Naive B cell (primary cell): ENCODE measurements around the gene NDFIP2. TPM values are rescaled to one million over a fixed set of nuclear protein-coding genes. Genes with fewer than 3 reads are reported as not detected.

Source experiments
- ATAC-seq, 2 donors: fragments of 150-1000 bp; cut with Tn5 transposase; 2 replicates each; pipeline ENCODE4 v1.10.0; 2021; ENCODE audit warnings: low read depth in 2 of 2, mild to moderate bottlenecking in 2 of 2, moderate library complexity in 2 of 2
- DNase-seq: peaks from one replicate; pipeline ENCODE4 v3.0.0; 2022
- H3K27ac Mint-ChIP-seq, 6 donors: one replicate each; pipeline ENCODE4 v1.8.0; 2020 to 2022; ENCODE audit warnings: mild to moderate bottlenecking in 6 of 6, mixed read lengths in 6 of 6, moderate library complexity in 5 of 6, inconsistent platforms in 2 of 6
- H3K27me3 Mint-ChIP-seq, 3 donors: one replicate each; pipeline ENCODE4 v1.8.0; 2021 to 2022; ENCODE audit warnings: mixed read lengths in 3 of 3, mild to moderate bottlenecking in 1 of 3
- H3K36me3 Mint-ChIP-seq, 2 donors: one replicate each; pipeline ENCODE4 v1.8.0; 2020 to 2022; ENCODE audit warnings: mixed read lengths in 2 of 2, inconsistent platforms in 1 of 2, mild to moderate bottlenecking in 1 of 2
- H3K4me1 Mint-ChIP-seq, 3 donors: one replicate each; pipeline ENCODE4 v1.8.0; 2020 to 2022; ENCODE audit warnings: mixed read lengths in 3 of 3, inconsistent platforms in 1 of 3, mild to moderate bottlenecking in 1 of 3, moderate library complexity in 1 of 3
- H3K4me3 Mint-ChIP-seq, 8 donors: one replicate each; pipeline ENCODE4 v1.8.0; 2020 to 2022; ENCODE audit warnings: mild to moderate bottlenecking in 8 of 8, mixed read lengths in 8 of 8, moderate library complexity in 8 of 8, inconsistent platforms in 2 of 8
- H3K9me3 Mint-ChIP-seq, 7 donors: one replicate each; pipeline ENCODE4 v1.8.0; 2020 to 2022; ENCODE audit warnings: mixed read lengths in 7 of 7, mild to moderate bottlenecking in 5 of 7, inconsistent platforms in 2 of 7, moderate library complexity in 1 of 7
- polyA plus RNA-seq, 6 donors: library from polyadenylated mRNA; unstranded; fragments of 300-500 nt; fragmentation: Illumina TruSeq; gene quantifications; one replicate each; pipeline ENCODE4 v1.2.3, GENCODE V29; 2021; ENCODE audit warnings: low read depth in 6 of 6

The NDFIP2 gene
- polyA plus RNA-seq, 6 donors from 2014 or later: 0.14 TPM; not detected in 5

DNA sequence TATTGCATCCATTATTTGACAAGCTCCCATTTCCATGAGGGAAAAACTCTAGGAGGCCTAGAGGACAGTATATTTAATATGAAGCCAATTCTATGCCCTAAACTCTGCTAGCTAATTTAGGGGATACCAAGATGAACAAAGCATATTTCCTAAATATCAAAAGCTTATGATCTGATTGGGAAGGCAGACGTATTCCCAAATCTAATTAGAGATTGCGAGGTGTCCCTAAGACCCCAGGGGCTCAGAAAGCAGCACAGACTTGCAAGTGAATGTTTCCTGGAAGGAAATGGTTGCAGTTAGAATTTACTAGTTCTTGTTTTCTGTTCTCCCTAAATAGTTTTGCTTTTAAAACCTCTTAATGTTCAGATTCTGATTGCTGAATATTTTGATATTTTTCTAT, 30.7 kb downstream of the NDFIP2 start:
- no peaks in the 10 kb centered on the region for H3K9me3 Mint-ChIP-seq
- no peak for ATAC-seq
- H3K27ac Mint-ChIP-seq: no peak overlapping the region
- no peaks in the 10 kb centered on the region for H3K27me3 Mint-ChIP-seq
- no peak for DNase-seq
- H3K4me3 Mint-ChIP-seq: no peak overlapping the region
- no peaks in the 10 kb centered on the region for H3K36me3 Mint-ChIP-seq
- H3K4me1 Mint-ChIP-seq: no peaks in the 10 kb centered on the region

DNA sequence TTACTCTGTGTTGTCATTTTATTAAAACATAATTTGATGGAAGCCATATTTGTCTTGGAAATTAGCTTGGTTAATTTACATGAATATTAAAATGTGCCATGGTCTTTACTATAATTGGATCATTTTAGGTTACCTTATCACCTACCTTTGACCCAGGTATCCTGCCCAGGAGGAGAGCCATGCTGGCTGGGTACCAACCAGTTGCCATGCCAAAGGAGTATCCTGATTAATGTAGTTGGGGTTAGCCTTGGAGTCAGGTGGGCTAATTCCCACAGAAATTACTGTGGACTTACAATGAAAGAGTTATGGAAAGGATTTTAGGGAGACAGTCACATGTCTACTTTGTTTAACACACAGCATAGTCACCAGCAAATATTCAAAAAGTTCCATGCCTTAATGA, 32.0 kb downstream of the NDFIP2 start:
- no peak overlapping the region for H3K27ac Mint-ChIP-seq
- no peaks in the 10 kb centered on the region for H3K36me3 Mint-ChIP-seq
- H3K4me1 Mint-ChIP-seq: no peaks in the 10 kb centered on the region
- DNase-seq (no peak), ATAC-seq (no peak)
- no peak overlapping the region for H3K4me3 Mint-ChIP-seq
- no peaks in the 10 kb centered on the region for H3K9me3 Mint-ChIP-seq
- no peaks in the 10 kb centered on the region for H3K27me3 Mint-ChIP-seq

- H3K4me3 Mint-ChIP-seq: no peak overlapping the region
- H3K27me3 Mint-ChIP-seq: no peaks in the 10 kb centered on the region
- no peaks in the 10 kb centered on the region for H3K4me1 Mint-ChIP-seq
- no peaks in the 10 kb centered on the region for H3K36me3 Mint-ChIP-seq
- no peak overlapping the region for H3K27ac Mint-ChIP-seq
- no peaks in the 10 kb centered on the region for H3K9me3 Mint-ChIP-seq
- DNase-seq (no peak), ATAC-seq (no peak)
These were observed 35.6 kb downstream of the NDFIP2 start for GRCh38 chr13:79516595-79516994.

GRCh38 chr13:79519255-79519654, 38.3 kb downstream of the NDFIP2 start:
- no peak overlapping the region for H3K27ac Mint-ChIP-seq
- no peaks in the 10 kb centered on the region for H3K4me1 Mint-ChIP-seq
- no peak for ATAC-seq
- no peak overlapping the region for H3K4me3 Mint-ChIP-seq
- DNase-seq: no peak
- no peaks in the 10 kb centered on the region for H3K9me3 Mint-ChIP-seq
- no peaks in the 10 kb centered on the region for H3K36me3 Mint-ChIP-seq
- no peaks in the 10 kb centered on the region for H3K27me3 Mint-ChIP-seq

DNA sequence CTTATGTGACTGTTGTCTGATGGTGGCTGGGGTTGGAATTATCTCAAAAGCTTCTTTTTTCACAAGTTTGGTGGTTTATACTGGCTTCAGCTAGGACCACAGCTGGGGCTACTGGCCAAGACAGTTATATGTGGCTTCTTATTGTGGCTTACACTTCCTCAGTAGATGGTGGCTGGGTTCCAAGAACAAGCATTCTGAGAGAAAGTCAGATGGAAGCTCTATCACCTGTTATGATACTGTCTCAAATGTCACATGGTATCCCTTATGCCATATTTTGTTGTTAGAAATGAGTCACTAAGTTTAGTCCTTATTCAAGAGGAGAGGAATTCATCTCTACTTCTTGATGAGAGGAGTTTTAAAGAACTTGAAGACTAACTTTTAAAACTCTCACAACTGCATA, 41.6 kb downstream of the NDFIP2 start:
- DNase-seq (no peak), ATAC-seq (no peak)
- H3K27ac Mint-ChIP-seq: no peak overlapping the region
- no peaks in the 10 kb centered on the region for H3K36me3 Mint-ChIP-seq
- no peaks in the 10 kb centered on the region for H3K4me1 Mint-ChIP-seq
- H3K4me3 Mint-ChIP-seq: no peak overlapping the region
- H3K9me3 Mint-ChIP-seq: no peaks in the 10 kb centered on the region
- no peaks in the 10 kb centered on the region for H3K27me3 Mint-ChIP-seq

GRCh38 chr13:79525064-79525857, 44.3 kb downstream of the NDFIP2 start:
- Mint-ChIP-seq H3K27ac (no peak overlapping the region), H3K27me3 (no peaks in the 10 kb centered on the region), H3K4me1 (no peaks in the 10 kb centered on the region), H3K36me3 (no peaks in the 10 kb centered on the region), H3K9me3 (no peaks in the 10 kb centered on the region), H3K4me3 (no peak overlapping the region)
- DNase-seq: no peak
- no peak for ATAC-seq

GRCh38 chr13:79527698-79528097, 46.7 kb downstream of the NDFIP2 start:
- ATAC-seq (no peak), DNase-seq (no peak)
- no peaks in the 10 kb centered on the region for H3K36me3 Mint-ChIP-seq

DNA sequence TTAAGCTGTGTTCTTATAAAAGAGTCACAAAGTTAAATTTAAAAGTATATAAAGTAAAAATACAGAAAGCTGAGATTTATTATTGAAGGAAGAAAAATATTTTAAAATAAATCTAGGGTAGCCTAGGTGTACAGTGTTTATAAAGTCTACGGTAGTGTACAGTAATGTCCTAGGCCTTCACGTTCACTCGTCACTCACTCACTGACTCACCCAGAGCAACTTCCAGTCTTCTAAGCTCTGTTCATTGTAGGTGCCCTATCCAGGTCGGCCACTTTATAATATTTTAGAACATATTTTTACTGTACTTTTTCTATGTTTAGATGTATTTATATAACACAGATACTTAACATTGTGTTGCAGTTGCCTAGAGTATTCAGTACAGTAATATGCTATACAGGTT, 47.4 kb downstream of the NDFIP2 start:
- no peak for ATAC-seq
- no peaks in the 10 kb centered on the region for H3K27me3 Mint-ChIP-seq
- H3K36me3 Mint-ChIP-seq: no peaks in the 10 kb centered on the region
- H3K9me3 Mint-ChIP-seq: no peaks in the 10 kb centered on the region
- DNase-seq: no peak
- H3K4me3 Mint-ChIP-seq: no peak overlapping the region
- H3K4me1 Mint-ChIP-seq: no peaks in the 10 kb centered on the region
- H3K27ac Mint-ChIP-seq: no peak overlapping the region

More at GRCh38 chr13:79527698-79528097, 46.7 kb downstream of the NDFIP2 start:
- no peaks in the 10 kb centered on the region for H3K4me1 Mint-ChIP-seq
- H3K27me3 Mint-ChIP-seq: no peaks in the 10 kb centered on the region
- H3K27ac Mint-ChIP-seq: no peak overlapping the region
- H3K9me3 Mint-ChIP-seq: no peaks in the 10 kb centered on the region
- no peak overlapping the region for H3K4me3 Mint-ChIP-seq

DNA sequence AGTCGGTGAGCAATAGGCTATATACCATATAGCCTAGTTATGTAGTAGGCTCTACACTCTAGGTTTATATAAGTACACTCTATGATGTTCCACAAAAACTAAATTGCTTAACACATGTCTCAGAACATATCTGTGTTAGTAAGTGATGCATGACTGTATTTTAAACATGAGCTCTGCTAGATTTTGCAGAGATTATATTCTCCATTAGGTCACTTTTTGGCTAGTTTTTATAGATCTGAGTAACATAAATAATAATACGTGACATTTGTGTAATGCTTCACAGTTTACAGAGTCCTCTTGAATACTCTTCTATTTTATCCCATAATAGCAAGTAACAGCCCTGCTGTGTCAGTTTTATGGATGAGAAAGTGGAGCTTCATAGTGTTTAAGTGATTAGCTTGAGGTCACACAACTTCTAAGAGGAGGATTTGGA, 47.8 kb downstream of the NDFIP2 start:
- DNase-seq (no peak), ATAC-seq (no peak)
- no peaks in the 10 kb centered on the region for H3K4me1 Mint-ChIP-seq
- H3K27ac Mint-ChIP-seq: no peak overlapping the region
- no peaks in the 10 kb centered on the region for H3K9me3 Mint-ChIP-seq
- no peak overlapping the region for H3K4me3 Mint-ChIP-seq
- no peaks in the 10 kb centered on the region for H3K36me3 Mint-ChIP-seq
- no peaks in the 10 kb centered on the region for H3K27me3 Mint-ChIP-seq

- Mint-ChIP-seq H3K4me1 (no peaks in the 10 kb centered on the region), H3K27ac (no peak overlapping the region)
These were observed 48.9 kb downstream of the NDFIP2 start for GRCh38 chr13:79529817-79530216.

DNA sequence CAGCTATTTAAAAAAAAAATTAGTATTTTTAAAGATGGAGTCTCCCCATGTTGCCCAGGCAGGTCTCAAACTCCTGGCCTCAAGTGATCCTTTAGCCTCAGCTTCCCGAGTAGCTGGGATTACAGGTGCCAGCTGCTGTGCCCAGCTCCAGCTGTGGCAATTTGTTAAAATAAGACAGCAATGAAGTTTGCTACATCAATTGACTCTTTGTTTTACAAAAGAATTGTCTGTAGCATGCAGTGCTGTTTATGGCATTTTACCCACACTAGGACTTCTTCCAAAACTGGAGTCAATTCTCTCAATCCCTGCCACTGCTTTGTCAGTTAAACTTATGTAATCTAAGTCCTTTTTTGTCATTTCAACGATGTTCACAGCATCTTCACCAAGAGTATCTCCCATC, 49.3 kb downstream of the NDFIP2 start:
- DNase-seq (no peak), ATAC-seq (no peak)
- Mint-ChIP-seq H3K9me3 (no peaks in the 10 kb centered on the region), H3K36me3 (no peaks in the 10 kb centered on the region), H3K4me1 (no peaks in the 10 kb centered on the region), H3K4me3 (no peak overlapping the region), H3K27me3 (no peaks in the 10 kb centered on the region), H3K27ac (peak overlapping the region in 1 of 6 donors; percentile 5)

More at GRCh38 chr13:79529817-79530216, 48.9 kb downstream of the NDFIP2 start:
- ATAC-seq (no peak), DNase-seq (no peak)
- Mint-ChIP-seq H3K4me3 (no peak overlapping the region), H3K27me3 (no peaks in the 10 kb centered on the region), H3K9me3 (no peaks in the 10 kb centered on the region), H3K36me3 (no peaks in the 10 kb centered on the region)

GRCh38 chr13:79531542-79532254, 50.7 kb downstream of the NDFIP2 start:
- Mint-ChIP-seq H3K9me3 (no peaks in the 10 kb centered on the region), H3K4me3 (no peak overlapping the region), H3K27me3 (no peaks in the 10 kb centered on the region), H3K27ac (no peak overlapping the region), H3K36me3 (no peaks in the 10 kb centered on the region), H3K4me1 (no peaks in the 10 kb centered on the region)
- ATAC-seq (no peak), DNase-seq (no peak)

- H3K27ac Mint-ChIP-seq: no peak overlapping the region
- ATAC-seq (no peak), DNase-seq (no peak)
- no peaks in the 10 kb centered on the region for H3K27me3 Mint-ChIP-seq
- no peaks in the 10 kb centered on the region for H3K4me1 Mint-ChIP-seq
- no peaks in the 10 kb centered on the region for H3K9me3 Mint-ChIP-seq
- no peaks in the 10 kb centered on the region for H3K36me3 Mint-ChIP-seq
- no peak overlapping the region for H3K4me3 Mint-ChIP-seq
These were observed 51.6 kb downstream of the NDFIP2 start for GRCh38 chr13:79532576-79532975.

- DNase-seq: no peak
- H3K4me3 Mint-ChIP-seq: no peak overlapping the region
- H3K36me3 Mint-ChIP-seq: no peaks in the 10 kb centered on the region
- H3K27me3 Mint-ChIP-seq: no peaks in the 10 kb centered on the region
- H3K4me1 Mint-ChIP-seq: no peaks in the 10 kb centered on the region
- peak overlapping the region in 1 of 6 donors; percentile 22 for H3K27ac Mint-ChIP-seq
- no peaks in the 10 kb centered on the region for H3K9me3 Mint-ChIP-seq
- ATAC-seq: no peak
These were observed 52.9 kb downstream of the NDFIP2 start for GRCh38 chr13:79533781-79534400.
